SKM-1 treated with dmso at 0.1 percent for 144 hours (cell line): Measurements from ENCODE around the gene AMY2A.
"Not testable (repeated sequence)": the region's sequence is repeated elsewhere in the genome, so short reads cannot be mapped to it uniquely, and the experiment has no call there.

Source experiments
- DNase-seq: peaks from one replicate; lab custom pipeline; 2025; ENCODE audit not compliant: unreplicated experiment; lab: John Stamatoyannopoulos, UW

AMY2A gene

GRCh38 chr1:103616994-103617477 is at the start of gene AMY2A:
Gene AMY2A, plus strand, starts transcription at chr1:103617427. Its CDS starts 14 bp downstream, at chr1:103617441.
- DNase-seq, result not testable (repeated sequence)

GRCh38 chr1:103569493-103569892 is 47.7 kb upstream of the AMY2A start:
- no peak for DNase-seq

- not testable (repeated sequence) for DNase-seq
These were observed 45.9 kb upstream of the AMY2A start, which contains the start of gene AMY2B for GRCh38 chr1:103571289-103571688. Gene AMY2B, plus strand, starts transcription at chr1:103571589. Its CDS starts 14 bp downstream, at chr1:103571603.

DNA sequence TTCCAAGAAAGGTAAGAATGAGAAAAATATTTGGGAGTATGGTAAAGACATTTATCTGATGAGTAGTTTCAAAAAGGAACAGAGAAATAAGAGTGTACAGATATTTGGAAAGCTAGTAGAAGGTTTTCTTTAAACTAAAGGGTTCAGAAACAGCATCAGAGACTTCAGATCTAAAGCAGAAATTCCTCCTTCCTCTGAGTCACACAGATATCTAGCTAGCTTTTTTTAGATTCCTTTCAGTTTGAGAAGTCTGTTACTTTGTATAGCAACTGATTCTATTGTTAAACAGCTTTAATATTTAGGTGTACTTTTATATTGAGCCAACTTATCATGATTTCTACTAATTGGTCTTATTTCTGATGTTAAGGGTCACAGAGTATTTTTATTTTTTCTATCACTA is 41.2 kb upstream of the AMY2A start:
- no peak for DNase-seq

- not testable (repeated sequence) for DNase-seq
These were observed 40.4 kb upstream of the AMY2A start for GRCh38 chr1:103576784-103577183.

DNA sequence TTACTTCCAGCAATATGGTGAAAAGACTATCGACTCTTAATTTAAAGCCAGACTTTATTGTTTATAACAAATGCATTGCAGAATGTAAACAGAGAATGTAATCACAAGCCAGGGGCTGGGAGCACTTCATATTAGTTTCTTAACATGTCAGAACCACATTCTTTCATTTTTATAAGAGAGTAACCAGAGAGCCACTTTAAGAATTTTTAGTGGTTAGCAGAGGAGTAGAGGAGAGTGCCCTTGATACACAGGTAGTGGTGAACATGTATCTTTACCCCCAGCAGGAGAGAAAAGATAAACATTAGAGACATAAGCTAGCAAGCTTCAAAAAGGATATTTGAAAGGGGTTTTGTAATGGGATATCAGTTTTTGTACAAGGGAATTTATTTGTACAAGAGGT is 34.8 kb upstream of the AMY2A start:
- DNase-seq, result no peak

GRCh38 chr1:103583887-103584286 is 33.3 kb upstream of the AMY2A start:
- no peak for DNase-seq

DNA sequence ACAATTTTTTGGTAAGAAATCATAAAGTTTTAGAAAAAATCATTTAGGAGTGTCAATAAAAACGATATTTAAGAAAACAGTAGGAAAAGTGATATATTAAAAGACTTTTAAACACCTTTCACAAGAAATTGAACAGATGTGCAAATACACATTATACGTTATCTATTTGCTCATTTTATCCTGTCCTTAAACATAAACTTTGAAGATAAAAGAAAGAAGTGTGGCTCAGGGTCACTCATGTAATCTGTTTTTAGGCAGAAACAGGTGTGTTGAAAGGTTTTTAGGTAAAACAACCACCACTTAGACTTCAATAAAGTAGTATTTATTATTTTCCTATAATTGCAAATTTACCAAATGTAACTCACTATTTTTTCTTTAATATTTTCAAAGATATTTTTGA is 32.7 kb upstream of the AMY2A start:
- no peak for DNase-seq

DNA sequence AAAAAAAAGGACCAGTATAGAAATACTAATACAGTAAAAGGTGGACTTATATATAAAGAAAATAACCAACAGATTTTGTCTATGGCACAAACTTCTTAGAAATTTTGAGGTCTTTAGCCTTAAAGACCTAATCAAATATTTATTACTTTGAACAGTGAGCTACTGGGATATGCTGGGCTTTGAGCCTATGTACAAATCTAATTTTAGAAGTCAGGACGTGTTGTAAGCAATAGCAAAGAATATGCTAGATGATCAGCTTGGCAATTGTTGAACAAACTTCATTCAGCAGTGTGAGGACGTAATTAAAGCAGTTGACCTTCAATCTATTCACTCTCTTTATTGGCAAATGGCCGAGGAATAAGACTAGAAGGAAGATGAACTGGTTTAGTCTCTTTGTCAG is 14.5 kb upstream of the AMY2A start:
- not testable (repeated sequence) for DNase-seq

GRCh38 chr1:103616362-103616761 is 865 bp upstream of the AMY2A start:
- DNase-seq, result no peak

DNA sequence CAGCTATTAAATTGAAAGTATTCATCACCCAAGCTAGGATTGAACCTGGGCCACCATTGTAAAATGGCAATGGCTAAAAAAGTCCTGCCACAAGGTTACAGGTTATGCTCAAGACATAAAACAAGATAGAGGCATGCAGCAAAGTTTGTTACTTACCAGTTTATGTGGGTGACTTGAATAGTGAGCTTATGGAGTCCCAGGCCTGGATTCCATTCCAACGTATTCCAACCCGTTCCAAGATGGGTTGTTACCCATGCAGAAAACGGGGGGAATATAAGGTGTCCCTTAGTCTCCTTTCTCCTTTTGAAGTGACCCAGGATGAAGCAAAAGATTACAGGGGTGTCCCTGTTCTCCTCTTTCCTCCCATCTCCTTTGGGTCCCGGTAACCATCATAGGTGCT is 10.2 kb downstream of the AMY2A start:
- DNase-seq, result not testable (repeated sequence)

- DNase-seq, result not testable (repeated sequence)
These were observed 24.0 kb downstream of the AMY2A start for GRCh38 chr1:103641194-103641593.

- DNase-seq, result not testable (repeated sequence)
These were observed 26.7 kb downstream of the AMY2A start for GRCh38 chr1:103643908-103644307.

DNA sequence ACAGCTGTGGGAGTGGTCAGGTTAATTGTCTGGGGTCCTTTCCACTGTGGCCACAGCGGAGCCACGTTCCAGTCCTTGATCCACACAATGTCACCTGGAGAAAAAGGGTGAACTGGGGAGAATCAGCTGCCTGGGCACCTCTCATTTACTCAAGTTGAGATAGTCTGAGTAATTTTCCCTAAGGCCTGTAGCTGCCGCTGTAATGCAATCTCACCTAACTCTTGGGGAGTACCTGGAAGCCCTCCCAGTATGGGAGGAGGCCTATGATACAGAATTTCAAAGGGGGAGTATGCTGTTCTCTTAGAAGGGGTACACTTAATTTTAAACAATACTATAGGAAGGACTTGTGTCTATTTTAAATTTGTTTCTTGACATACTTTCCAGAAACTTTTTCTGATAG is 33.1 kb downstream of the AMY2A start:
- DNase-seq, result not testable (repeated sequence)

- DNase-seq, result not testable (repeated sequence)
These were observed 33.7 kb downstream of the AMY2A start for GRCh38 chr1:103650889-103651288.

DNA sequence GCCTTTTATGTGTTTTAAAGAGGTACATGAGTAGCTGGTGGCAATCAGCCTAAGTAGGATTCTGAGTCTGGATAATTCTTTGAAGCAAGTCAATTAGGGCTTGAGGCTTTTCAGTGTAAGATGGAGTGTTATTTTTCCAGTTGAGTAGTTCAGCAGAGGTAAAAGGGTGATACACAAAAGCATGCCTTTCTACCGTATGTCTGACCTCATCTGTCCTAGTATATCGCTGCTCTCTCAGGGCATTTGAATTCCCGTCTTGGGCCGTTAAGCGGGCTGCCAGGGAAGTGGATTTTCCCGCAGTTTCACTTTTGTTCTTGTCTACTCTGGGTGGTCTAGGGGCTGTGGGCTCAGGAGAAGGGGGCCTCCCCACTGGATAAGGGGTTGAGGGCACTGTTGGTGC is 36.9 kb downstream of the AMY2A start:
- not testable (repeated sequence) for DNase-seq

- not testable (repeated sequence) for DNase-seq
These were observed 38.2 kb downstream of the AMY2A start, which contains the start of gene AMY1A for GRCh38 chr1:103655460-103655859. Gene AMY1A, plus strand, starts transcription at chr1:103655760. Its CDS starts 571 bp downstream, at chr1:103656331.
